HG02938 (cell line): ENCODE results near the gene LRMDA.

Experiments
- ATAC-seq: cut with Tn5 transposase; IDR thresholded peaks from one replicate; pipeline ENCODE4 v1.9.1; 2021; ENCODE audit warnings: mild to moderate bottlenecking, moderate library complexity; ENCODE audit not compliant: unreplicated experiment

LRMDA gene

DNA sequence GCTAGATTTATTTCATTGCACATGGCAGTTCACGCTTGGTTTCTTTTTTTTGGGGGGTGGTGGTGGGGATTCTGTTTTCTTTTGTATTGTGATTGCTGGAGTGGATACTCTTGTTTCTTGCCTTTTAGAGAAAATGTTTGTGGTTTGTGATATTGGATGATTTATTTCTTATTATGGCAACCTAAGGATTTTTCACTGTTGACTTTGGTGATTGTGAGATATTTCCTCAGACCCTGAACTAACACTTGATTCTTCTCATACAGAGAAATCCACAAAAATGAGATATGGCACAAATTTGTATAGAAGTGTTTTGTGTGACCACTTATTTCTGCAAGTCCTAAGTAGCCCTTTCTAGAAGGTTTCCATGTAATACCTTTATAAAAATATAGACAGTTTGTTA lies 871.1 kb downstream of the LRMDA start:
- no peak for ATAC-seq

DNA sequence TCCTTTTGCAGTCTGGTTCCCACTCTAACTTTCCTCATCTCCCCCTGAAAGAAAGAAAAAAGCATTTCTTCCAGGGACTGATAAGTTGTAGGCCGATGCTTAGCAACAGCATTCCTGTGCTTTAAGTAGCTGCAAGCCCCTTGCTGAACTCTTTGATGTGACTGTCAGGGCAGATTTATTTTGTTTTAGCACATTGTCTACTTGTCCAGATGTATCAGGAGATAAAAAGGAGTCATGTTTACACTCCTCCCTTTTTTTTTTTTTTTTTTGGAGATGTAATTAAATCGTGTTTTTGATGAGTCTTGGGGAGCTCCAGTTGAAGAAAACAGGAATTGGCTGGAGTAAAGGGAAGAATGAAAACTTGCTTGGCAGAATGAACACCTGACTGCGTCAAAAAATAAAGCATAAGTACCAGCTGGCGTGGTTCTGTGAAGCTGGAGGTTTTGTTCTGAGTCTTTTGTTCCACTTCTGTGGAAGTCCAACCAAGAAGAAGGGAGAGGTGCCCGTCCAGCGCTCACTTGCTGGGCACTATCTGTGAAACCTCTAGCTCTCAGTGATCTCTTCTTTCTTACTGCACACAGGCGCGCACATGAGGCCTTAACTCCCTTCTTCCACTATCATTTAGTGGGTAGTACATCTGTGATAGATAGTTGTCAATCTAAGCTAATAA lies 871.7 kb downstream of the LRMDA start:
- ATAC-seq = no peak

DNA sequence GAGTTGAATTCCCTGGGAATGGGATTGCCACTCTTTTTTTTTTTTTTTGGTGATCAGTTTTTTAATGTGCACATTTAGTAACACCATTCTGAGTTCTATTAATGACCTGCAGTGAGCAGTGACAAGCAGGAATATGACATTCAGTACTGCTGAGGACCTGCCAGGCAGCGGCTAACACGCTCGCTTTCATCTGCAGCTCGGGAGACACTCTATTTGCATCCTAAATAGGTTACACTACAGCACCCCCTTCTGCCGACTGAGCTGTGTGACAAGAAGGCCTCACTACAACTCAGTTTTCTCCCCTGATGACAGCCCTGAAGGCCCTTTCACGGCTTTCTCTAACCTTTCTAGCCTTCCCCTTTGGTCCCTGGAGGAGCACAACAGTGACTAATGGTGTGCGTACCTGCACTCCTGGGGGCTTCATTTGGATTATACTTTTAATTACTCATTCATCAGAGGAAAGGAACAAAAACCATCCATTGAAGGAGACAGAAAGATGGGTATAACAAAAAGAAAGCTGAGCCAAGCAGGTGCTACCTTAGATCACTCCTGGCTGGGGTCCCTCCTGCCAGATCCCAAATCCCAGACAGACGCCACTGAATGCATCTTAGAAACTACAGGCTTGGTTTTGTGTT lies 872.4 kb downstream of the LRMDA start:
- peak; percentile 78 for ATAC-seq

DNA sequence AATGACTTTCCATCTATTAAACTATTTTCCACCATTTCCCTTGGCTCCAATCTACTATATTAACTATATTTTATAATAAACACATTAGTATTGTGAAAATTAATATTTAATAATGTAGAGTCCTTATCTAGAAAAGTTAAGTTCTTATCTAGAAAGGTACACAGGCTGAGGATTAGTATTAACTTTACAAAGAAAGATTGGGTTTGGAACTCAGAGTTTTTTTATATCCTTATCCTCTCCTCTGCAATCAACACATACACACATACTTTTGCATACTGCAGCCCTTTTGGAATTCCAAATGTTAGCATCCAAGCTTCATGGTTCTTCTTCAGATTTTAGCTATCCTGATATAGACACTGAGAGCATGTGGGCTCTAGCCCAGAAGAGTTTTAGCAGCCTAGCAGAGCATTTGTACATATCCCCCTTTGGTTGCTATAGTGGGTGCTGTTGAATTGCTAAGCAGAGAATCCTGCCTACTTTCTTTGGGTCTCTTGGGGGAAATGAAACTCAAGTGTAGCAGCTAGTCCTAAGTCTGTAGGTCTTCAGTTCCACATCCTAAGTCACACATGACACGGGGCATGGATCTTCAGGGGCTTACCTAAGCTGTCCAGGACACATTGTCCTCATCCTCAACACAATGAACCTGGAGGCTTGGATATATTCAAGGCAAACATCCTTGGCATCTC lies 874.6 kb downstream of the LRMDA start:
- no peak for ATAC-seq

DNA sequence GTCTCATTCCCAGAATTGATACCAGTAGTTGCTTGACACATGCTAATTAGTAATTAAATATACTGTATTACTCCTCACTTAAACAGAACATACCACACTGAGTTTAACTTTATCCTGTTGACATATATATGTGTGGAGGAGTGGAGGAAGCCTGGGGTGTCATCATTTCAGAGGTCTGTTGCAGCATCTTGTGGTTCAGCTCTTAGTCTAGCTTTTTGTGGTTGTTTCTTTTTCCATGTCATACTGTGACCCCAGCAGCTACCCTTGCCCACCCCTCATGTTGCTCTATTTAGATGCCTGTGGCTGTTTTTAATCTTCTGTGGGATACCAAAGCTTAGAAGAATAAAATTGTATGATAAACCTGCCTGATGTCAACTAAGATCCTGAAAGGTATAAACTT lies 875.4 kb downstream of the LRMDA start:
- ATAC-seq = no peak

DNA sequence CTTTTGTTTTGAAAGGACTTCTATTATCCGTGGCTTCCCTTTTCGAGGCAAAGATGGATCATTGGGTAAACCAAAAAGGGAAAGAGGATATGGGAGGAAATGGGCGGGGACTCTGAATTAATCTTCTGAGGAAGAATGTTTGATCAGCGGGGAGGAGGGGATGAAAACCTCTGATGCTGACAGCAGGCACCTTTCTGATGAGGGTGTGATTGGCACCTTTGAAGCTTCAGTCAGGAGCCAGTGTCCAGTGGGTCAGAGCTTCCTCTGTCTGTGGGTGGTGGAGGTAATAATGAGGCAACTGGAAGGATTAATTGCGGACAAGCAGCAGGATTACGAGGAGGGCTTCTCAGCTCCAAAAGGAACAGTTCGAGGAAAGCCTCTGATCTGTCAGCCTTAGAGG lies 877.6 kb downstream of the LRMDA start:
- no peak for ATAC-seq

DNA sequence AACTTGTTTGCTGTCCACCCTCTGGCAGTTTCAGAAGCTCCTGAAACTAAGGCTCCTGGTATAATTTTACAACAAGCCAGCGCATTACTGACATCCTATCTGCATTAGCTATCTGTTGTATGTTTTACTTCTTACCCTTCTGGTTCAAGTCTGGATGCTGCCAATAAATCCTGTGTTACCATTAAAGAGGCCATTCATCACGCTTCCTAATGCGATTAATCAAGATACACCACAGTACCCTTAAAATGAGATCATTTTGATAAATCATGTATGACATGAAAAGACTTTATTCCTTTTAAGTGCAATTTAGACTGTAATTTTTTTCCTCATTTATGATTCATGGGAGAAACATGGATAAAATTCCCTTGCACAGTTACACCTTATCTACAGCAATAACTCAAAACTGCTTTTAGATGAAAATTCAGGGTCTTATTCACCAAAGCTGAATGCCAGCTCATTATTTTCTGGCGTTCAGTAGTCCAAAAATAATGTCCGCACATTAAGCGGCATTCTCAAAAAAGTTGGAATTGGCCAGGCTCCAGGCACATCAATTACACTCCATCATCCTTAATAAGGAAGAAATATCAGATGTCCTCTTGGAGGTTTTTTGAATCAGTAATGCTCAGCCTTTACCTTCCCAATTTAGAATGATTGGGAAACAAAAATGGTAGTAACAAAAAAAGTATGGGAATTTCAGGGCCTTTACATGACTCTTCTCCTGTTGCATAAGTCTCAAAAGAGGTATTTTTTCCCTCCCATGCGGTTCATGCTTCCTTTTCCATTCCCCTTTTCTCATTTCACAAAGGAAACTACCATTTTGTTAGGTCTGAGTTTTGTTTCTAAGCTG lies 878.5 kb downstream of the LRMDA start:
- ATAC-seq = no peak

DNA sequence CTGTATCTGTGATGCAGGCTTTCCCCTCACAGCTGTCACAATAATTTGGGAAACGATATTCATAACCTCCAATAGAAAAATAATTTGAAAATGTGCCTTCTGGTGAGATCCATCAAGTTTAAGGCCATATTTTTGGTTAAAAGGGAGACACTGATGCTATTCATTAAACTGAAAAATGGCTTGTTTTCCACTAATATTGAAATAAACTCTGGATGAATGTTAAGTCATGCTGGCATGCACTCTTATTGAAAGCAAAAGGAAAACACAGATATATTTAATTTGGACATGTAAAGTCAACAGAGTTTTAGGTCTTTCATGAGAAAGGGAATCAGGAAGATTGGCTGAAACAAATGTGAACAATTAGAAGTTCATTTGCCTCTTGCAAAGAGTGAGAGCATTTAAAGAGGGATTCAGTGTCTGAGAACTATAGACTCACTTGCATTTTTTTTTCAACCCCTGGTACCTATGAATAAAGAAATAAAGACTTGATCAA lies 879.2 kb downstream of the LRMDA start:
- no peak for ATAC-seq

DNA sequence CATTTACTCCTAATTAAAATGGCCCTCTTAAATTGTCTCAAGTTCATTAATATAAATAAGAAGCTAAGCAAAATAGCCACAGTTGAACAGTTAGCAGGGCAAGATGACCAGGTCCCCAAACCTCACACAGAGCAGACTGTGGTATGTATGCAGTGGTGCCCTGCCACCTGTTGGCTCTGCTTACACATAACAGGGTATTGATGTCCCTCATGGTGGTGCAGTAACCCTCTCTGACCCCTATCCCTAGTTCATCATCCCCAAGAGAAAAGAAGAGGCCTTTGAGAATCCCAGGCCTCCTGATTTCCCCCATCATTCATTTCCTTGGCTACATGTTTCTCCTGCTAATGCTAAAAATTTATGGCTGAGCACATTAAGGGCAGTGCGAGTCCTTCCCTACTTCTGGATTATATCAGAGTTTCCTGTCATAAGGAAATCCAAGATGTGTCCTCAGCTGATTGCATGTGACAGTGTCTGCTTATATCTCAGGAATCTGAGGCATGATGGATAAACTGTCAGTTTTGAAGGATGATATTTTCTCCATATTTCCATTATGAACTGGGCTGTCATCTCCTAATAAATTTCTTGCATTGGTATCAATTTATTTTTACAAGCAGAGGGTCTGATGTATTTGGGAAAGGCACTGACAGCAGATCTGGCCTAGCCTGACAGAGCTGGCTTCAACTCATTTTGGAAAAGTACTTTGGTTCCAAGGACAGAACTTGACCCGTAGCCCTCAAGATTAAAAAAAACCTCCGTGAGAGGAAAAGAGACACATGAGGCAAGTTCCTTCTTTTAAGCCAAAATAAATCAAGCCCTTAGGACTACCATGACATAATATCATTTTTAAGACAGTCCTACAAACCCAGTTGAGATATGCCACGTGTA lies 880.6 kb downstream of the LRMDA start:
- peak; percentile 88 for ATAC-seq

DNA sequence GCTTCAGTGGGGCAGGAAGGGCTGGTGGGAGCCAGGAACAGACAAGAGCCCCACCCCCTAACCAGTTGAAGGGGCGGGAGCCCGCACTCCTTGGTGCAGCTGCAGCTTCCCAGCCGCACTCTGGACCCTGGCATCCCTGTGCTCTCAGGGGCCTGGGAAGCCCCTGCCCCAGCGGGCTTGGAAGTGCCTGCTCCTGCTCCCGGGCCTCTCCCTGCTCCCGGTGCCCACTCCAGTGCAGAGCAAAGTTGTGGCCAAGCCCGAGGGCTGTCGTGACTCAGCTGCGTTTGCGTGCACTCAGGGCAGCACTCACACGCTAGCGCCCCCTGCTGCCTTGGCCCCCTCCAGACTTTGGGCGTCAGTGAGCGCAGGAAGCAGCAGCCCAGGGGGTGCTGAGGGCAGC lies 883.8 kb downstream of the LRMDA start:
- ATAC-seq = no peak

DNA sequence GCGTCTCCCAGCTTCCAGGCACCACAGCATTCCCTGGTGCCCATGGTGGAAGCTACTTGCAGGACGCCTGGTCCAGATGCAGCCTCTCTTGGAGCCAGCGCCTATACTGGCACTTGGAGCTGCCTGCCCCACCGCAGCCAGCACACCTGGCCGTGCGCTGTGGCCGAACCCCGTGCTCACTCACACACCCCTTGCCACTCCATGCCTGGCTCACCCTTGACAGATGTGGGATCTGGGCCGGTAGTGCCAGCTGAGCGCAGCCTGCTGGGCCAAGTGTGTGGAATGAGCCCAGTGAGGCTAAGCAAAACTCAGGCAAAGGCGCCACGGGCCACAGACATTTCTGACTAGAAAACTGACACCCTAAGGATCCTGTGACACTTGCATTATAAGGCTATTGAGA lies 884.8 kb downstream of the LRMDA start:
- ATAC-seq = no peak

DNA sequence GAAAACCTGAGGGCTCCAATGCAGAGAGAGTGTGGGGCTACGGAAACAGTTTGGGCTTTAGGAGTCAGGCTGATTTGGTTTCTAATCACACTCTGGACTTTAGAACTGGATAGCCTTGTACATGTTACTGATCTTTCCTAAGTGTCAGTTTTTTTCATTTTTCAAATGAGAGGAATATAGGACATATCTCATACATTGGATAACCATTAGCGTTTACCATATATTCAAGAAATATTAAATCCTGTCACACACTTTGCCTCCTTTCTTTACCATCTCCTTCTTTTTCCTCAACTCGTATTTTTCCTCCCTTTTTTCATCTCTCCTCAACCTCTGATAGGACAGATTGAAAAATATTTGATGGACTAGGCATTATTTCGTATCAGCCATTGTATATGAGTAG lies 885.7 kb downstream of the LRMDA start:
- no peak for ATAC-seq

DNA sequence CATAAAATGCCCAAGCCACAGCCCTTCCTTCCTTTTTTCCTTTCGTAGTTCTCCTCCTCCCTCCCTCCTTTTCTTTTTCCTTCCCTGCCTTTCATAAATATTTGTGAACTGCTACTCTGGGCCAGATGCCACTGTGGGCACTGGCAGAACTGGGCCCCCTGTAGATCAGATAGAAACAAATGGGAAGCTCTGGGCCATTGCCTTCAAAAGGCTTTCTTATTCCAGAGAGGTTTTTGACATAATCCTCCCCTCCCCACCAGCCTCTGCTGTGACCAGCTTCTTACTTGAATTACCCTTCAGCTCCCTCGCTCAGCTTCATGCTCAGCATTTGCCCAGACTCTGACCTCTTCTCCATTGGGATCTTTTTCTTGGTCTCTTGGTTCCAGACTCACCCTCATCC lies 886.8 kb downstream of the LRMDA start:
- ATAC-seq = no peak

DNA sequence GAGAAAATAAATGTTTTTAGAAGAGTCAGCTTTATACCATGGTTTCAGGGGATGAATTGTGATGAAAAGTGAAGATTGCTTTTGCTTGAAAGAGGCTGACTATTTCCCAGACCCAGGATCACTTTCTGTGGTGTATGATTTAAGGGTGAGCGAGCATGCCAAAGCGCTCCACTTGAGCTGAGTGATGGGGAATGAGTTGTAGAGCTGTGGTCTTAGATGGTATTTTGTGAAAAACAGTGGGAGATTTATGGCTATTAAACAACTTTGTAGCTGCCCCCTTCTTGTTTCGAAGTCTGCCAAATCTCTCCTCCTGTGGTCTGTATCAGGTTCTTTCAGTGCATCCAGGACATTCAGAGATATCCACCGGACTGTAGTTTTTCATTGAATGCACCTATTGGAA lies 888.2 kb downstream of the LRMDA start:
- no peak for ATAC-seq

DNA sequence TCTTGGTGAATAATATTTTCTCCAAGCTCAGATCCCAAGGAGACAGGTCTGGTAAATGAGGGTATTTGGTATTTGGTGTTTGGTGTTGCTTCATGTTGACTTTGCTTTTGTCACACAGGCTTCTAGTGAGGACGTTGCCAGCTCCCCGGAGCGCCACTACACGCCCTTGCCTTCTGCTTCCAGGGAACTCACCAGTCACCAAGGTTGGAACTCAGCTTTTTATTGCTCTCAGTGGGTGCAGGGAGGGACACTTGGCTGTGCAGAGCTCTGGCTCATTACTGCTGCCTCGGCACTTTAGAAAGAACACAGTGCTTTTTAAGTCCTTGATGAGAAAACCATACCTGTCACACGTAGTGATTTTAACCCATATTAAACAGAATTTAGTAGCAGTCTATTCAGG lies 892.9 kb downstream of the LRMDA start:
- ATAC-seq = no peak

DNA sequence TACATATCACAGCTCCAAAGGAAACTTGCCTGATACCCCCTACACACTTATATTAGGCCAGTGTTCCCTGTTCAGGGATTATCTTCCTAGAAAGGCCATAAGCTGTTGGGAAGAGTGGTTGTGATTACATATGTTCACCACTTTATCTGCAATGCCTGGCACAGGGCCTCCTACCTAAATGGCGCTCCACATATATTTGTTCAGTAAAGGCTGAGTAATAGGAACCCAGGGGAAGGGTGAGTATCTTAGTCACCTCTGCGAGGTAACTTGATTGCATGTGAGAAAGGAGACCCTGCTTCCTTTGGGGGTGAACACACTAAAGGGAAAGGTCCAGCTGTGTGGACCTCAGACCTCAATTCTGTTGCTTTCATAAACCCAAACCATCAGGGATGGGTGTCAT lies 896.0 kb downstream of the LRMDA start:
- no peak for ATAC-seq

DNA sequence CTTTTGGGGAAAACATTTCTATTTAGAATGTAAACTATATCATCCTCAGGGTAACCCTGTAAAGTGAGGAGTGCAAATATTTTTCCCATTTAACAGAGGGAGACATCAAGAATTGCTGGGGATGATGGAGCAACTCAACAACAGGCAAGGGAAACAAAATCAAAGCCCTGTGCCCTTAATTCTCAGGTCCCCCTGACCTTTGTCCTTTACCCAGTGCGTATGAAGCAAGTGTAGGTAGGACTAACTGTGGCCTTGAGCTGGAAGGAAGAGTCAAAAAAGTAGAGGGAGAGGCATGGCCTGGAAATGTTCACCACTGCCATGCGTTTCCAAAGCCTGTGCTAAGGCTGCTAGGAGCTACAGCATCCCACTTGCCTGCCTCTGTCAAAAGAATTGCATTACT lies 896.9 kb downstream of the LRMDA start:
- no peak for ATAC-seq

DNA sequence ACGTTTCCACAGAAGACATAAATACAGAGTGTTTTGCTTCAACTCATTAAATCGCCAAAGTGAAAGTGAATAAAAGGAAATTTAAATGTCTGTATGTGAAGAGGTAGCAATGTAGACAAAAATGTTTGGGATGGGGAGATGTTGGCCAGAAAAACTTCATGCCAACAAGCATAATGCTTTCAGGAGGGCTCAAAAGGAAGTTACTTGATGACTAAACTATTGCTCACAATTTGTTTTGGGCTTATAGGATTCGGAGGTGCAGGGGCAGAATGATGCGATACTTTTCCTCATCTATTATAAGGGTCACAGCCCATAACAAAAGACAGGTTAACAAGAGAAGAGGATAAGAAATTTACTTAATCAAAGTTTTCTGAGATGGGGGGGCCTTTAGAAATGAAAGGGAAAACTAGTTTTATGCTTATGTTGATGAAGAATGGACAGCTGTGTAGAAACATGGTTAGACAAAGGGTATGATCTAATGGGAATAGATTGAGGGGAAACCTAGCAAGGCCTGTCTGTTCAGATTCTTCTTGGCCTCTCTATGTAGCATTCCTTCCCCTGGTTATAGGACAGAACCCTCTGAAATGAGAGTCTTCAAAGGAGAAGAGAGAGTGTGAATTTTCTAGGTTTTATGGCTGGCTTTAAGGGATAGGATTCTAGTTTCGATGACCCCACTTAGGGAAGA lies 898.6 kb downstream of the LRMDA start:
- no peak for ATAC-seq

DNA sequence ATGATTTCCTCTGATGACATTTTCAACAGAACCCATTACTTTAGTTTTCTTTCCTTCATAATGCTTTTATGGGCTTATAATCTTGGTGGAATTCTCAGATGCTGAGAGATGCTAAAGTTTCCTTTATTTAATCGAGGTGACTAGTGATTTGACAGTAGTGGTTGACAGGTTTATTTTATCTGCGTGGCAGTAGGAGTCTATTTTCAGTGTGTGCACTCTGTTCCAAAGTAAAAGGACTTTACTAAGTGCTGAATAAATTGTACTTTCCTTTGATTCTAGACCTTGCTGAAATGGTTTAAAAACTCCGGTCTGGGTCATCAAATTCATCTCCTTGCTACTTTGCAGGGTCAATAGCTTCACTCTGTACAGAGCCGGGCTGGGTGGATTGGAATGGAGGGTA lies 900.3 kb downstream of the LRMDA start:
- ATAC-seq = no peak

DNA sequence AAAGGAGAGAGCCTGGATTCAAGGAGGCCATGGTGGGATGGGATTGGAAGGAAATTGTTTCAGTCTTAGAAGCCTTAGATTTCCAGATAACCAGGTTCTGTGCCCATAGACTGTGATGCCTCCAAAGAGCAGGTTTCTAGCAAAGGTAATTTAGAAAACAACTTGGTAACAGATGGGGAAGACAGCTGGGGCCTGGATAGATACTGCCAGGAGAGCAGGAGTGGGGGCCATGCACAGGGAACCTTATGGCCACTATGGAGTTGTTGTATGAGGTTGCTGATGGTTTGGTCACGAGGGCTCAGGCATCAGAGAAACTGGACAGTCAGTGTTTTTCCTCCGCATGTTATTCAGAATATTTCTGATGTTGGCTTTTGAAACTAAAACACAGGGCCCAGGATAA lies 901.9 kb downstream of the LRMDA start:
- ATAC-seq = no peak
